ENCODE results near the gene LLPH.

The LLPH gene

GRCh38 chr12:66142826-66143225 is 12.3 kb upstream of the LLPH start:
- DNase-seq (ENCODE audit: low read depth) = no peak

- DNase-seq (ENCODE audit: low read depth) = no peak
These were observed 10.7 kb upstream of the LLPH start for GRCh38 chr12:66141299-66141698.

GRCh38 chr12:66140731-66141130 is 10.2 kb upstream of the LLPH start:
- no peak for DNase-seq (ENCODE audit: low read depth)

- no peak for DNase-seq (ENCODE audit: low read depth)
These were observed 8.8 kb upstream of the LLPH start for GRCh38 chr12:66139328-66139727.

DNA sequence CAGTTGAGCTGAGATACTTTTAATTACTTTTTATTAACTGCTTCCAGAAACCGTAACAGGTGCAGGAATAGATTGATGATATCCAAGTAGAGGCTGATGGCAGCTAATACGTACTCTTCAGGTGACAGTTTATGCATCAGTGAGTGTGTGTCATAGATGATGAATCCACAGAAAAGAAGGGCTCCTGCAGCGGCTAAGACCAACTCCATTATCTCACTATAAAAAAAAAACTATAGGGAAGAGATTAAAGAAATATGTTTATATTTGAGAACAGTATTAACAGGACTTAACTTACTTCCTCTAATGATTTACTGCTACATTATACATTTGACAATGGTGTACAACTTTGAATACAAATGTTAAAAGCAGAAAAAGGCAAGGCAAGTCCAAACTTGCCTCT is 7.4 kb upstream of the LLPH start:
- no peak for DNase-seq (ENCODE audit: low read depth)

- DNase-seq (ENCODE audit: low read depth) = no peak
These were observed 1.9 kb upstream of the LLPH start for GRCh38 chr12:66132408-66132807.

DNA sequence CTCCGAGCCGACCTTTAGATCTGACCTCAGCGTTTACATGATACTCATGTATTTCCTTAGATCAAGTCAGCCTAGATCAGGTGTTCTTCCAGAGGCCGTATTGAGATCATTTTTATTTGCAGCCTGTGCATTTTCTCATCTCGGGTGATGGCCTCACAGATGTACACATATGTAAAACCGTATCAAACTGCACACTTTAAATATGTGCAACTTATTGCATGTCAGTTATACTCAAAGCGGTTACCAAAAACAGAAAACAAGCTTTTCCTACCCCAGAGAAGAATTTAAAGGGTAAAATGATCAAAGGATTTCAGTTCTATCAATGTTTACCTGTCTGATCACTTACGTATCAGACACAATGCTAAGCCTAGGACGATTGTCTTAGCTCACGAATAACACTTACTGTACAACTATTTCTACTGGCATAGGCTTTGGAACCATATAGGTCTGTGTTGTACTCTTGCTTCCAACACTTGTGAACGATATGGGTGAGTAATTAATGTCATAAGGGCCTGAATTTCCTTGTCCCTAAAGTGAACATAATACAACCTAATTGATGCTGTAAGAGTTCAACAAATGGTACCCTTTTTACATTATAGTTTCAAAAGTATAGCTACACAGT is 628 bp upstream of the LLPH start:
- no peak for DNase-seq (ENCODE audit: low read depth)

DNA sequence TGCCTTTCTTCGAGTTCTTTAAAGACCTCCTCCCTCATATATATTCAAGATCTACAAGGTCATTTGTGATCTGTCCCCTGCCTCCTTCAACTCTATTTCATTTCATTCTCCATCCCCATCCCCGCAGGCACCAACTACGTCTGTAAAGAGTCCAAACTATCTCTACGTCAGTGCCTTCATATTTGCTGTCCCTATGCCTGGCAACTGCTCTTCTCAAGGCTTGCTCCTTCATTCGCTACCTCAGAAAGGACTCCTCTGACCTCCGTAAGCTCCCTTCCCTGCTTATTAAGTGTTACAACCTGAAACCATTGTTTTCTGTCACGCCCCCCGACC is 650 bp downstream of the LLPH start:
- no peak for DNase-seq (ENCODE audit: low read depth)

- no peak for DNase-seq (ENCODE audit: low read depth)
These were observed 2.9 kb downstream of the LLPH start for GRCh38 chr12:66127650-66128049.

- no peak for DNase-seq (ENCODE audit: low read depth)
These were observed 10.1 kb downstream of the LLPH start for GRCh38 chr12:66120477-66120876.

DNA sequence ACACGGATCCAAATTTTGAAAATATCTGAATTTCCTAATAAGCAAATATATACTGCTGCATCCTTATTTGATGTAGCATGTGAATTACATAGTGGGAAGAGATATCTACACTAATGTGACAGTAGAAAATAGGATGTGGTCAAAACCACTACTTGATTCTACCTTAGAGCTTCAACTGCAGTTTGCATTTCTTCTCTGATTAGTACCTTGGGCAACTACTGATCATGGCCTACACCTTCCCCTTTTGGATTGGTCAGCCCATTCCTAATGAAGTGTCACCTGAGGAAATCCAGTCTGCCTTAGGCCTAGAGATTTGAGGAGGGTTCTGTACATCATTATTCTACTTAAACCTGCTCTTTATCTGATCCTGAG is 10.7 kb downstream of the LLPH start:
- no peak for DNase-seq (ENCODE audit: low read depth)

DNA sequence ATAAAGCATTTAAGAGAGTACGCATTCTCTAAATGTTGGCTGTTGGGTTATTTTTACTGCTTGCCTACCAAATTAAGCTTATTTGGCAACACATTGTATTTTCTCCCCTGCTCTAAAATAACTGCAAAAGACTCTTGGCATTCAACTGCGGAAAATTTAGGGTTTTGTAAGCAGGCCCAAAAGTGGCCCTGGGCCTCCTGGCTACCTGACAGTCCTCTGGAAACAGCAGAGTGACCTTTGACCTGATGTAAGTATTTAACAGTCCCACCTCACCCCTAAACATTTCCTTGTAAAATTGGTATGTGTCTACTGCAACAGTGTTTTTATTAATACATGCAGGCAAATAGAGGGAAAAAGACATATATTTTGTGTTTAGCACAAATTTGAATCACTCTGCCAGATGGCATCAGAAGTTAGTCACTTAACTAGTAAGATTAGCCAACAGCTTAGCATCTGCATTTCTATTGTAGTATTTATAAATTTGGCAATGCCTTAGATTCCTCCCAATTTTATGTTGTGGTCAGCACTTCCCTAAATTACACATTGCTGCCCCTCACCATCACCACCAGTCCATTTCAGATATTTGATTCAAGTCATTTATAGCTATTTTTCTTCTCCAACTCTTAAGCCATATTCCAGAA is 11.2 kb downstream of the LLPH start:
- DNase-seq (ENCODE audit: low read depth) = no peak

GRCh38 chr12:66118240-66118891 is 12.2 kb downstream of the LLPH start:
- DNase-seq (ENCODE audit: low read depth) = no peak

DNA sequence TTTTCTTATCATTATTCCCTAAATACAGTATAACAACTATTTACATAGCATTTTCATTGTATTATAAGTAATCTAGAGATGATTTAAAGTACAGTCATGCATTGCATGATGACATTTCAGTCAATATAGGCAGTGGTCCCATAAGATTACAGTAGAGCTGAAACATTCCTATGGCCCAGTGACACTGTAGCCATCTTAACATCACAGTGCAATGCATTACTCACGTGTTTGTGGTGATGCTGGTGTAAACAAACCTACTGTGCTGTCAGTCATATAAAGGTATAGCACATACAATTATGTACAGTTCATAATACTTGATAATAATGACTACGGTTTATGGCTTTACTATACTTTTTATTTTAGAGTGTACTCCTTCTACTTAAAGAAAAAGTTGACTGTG is 13.3 kb downstream of the LLPH start:
- no peak for DNase-seq (ENCODE audit: low read depth)

GRCh38 chr12:66115071-66115600 is 15.4 kb downstream of the LLPH start:
- DNase-seq (ENCODE audit: low read depth) = no peak

- DNase-seq (ENCODE audit: low read depth) = no peak
These were observed 17.1 kb downstream of the LLPH start for GRCh38 chr12:66113471-66113870.

DNA sequence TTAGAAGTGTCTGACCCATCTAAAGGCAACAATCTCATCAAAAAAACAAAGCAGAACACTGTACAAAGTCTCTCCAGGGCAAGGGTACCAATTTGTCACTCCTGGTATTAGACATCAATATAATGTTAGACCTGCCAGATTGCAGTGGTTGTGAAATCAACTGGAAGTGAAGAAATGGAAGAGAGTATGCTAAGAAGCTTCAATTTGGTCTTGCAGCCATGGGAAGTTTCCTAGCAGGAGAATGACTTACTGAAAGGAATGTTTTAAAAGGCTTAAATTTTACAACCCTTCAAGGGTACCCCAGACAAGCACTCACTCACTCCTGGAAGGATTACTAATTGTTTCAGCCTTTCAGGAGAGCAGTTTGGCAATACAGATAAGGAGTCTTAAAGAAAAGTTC is 18.9 kb downstream of the LLPH start:
- DNase-seq (ENCODE audit: low read depth) = no peak

- DNase-seq (ENCODE audit: low read depth) = no peak
These were observed 21.5 kb downstream of the LLPH start for GRCh38 chr12:66109056-66109455.

DNA sequence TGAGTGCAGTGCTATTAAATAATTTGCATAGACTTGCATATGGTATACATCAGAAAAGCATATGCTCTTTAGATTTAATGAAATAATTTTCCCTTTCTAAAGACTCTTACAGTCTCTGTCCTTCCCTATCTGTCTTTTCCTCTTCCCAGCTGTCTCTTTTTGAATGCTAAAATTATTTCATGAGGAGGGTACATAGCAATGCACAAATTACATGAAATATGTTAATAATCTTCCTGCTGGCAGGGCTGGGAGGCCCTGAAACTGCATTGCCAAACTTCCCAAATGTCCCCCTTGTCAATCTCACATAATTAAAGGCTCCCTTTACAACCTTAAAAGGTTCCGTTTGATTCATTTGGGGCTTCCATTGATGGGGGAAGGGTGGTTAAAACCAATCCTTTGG is 22.2 kb downstream of the LLPH start:
- DNase-seq (ENCODE audit: low read depth) = no peak

GRCh38 chr12:66107451-66107915 is 23.1 kb downstream of the LLPH start:
- DNase-seq (ENCODE audit: low read depth) = peak; percentile 91

GRCh38 chr12:66103016-66103913 is 27.3 kb downstream of the LLPH start:
- no peak for DNase-seq (ENCODE audit: low read depth)

GRCh38 chr12:66092559-66093269 is 37.8 kb downstream of the LLPH start:
- DNase-seq (ENCODE audit: low read depth) = peak; percentile 52

Data from stromal cell of bone marrow (primary cell).